Measurements from ENCODE around the gene CDADC1. TPM values are rescaled to one million over a fixed set of nuclear protein-coding genes. Genes with fewer than 3 reads are reported as not detected.

CDADC1 gene
- total and polyA plus RNA-seq, 2 donors (not counting 3 experiments of a cell fraction or from before 2014, with no cell fraction given): 2.4 to 9.1 TPM

DNA sequence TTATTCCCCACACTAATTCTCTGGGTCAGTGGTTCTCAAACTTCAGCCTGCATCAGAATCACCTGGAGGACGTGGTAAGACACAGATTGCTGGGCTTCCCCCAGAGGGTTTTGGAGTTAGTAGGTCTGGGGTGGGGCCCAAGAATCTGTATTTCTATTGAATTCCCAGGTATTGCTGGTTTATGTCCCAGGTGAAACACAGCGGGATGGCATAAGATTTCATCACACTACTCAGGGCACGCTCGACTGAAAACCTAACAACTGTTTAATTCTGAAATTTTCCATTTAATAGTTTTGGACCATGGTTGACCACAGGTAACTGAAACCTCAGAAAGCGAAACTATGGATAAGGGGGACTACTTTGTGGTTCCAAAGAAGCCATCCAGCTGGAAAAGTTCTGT lies 21.1 kb upstream of the CDADC1 start:
- dilution Hi-C loops (cut with MboI; ENCODE audit: extremely low pct_ligation_motif_present, low sequenced_read_pairs): no loop called here
- Histone ChIP-seq H3K27ac (ENCODE audit: insufficient read depth, low read depth, low read length) (no peak overlapping the region), H3K4me2 (ENCODE audit: insufficient read depth, low read length) (no peak overlapping the region), H3K9ac (replicated peaks; ENCODE audit: extremely low read depth, insufficient read depth, low read length) (no peak overlapping the region), H4K20me1 (replicated peaks; ENCODE audit: control insufficient read depth, extremely low read depth, insufficient read depth, low read length) (no peaks in the 10 kb centered on the region), H2AFZ (ENCODE audit: low read depth, low read length) (no peak overlapping the region), H3K4me1 (ENCODE audit: control insufficient read depth, extremely low read depth, insufficient read depth, low read length) (no peaks in the 10 kb centered on the region), H3K27me3 (ENCODE audit: control insufficient read depth in 2 of 2, insufficient read depth in 2 of 2, low read length in 2 of 2) (peaks cover 35 to 47% of the 10 kb centered on the region in 2 experiments), H3K9me1 (replicated peaks; ENCODE audit: control insufficient read depth, extremely low read depth, insufficient read depth, low read length) (no peaks in the 10 kb centered on the region), H3K9me3 (replicated peaks; ENCODE audit: control insufficient read depth, insufficient read depth, low read length) (no peaks in the 10 kb centered on the region), H3K36me3 (ENCODE audit: control insufficient read depth in 2 of 2, extremely low read depth in 1 of 2, insufficient read depth in 2 of 2, low read length in 2 of 2) (no peaks in the 10 kb centered on the region), H3K79me2 (ENCODE audit: control insufficient read depth, insufficient read depth, low read length) (no peaks in the 10 kb centered on the region), H3K4me3 (replicated peaks in 1 of 3; ENCODE audit: insufficient read depth in 1 of 3, low read depth in 1 of 3, low read length in 3 of 3) (no peak overlapping the region)
- BruUV-seq (replicated peaks): no TSS peak
- POLR2A ChIA-PET: no interaction called here
- CTCF ChIA-PET: interaction anchor here (1.2 to 1.3 kb wide), 2 partner anchors 54 kb away, joined by 3 to 5 read pairs; no protein-coding TSS in a partner anchor
- DNase-seq (ENCODE audit: low read depth, low spot score) (no peak), FAIRE-seq (no peak)
- no peak for TF ChIP-seq POLR2A (IDR thresholded peaks at IDR 0.05; ENCODE audit: low read depth, low read length)
- TF ChIP-seq POLR2AphosphoS5 (IDR thresholded peaks at IDR 0.05; ENCODE audit: insufficient read depth, low read depth, low read length): no peak
- no peak for TF ChIP-seq GATA2 (IDR thresholded peaks at IDR 0.05; ENCODE audit: insufficient read depth, insufficient read length, low read depth, low read length)
- TF ChIP-seq FOS (IDR thresholded peaks at IDR 0.05; ENCODE audit: borderline replicate concordance, insufficient read depth, low read length): no peak
- TF ChIP-seq, protein P1, sequence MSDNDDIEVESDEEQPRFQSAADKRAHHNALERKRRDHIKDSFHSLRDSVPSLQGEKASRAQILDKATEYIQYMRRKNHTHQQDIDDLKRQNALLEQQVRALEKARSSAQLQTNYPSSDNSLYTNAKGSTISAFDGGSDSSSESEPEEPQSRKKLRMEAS (IDR thresholded peaks at IDR 0.05; ENCODE audit: insufficient read depth, insufficient read length): no peak
- TF ChIP-seq EZH2 (IDR thresholded peaks at IDR 0.05; ENCODE audit: borderline replicate concordance, low read depth, low read length, severe bottlenecking): no peak
- no peak for TF ChIP-seq MYC (IDR thresholded peaks at IDR 0.05; ENCODE audit: low read depth, low read length)
- no peak for TF ChIP-seq JUN (IDR thresholded peaks at IDR 0.05; ENCODE audit: borderline replicate concordance, insufficient read depth, insufficient read length, low read depth)
- TF ChIP-seq, protein P2, sequence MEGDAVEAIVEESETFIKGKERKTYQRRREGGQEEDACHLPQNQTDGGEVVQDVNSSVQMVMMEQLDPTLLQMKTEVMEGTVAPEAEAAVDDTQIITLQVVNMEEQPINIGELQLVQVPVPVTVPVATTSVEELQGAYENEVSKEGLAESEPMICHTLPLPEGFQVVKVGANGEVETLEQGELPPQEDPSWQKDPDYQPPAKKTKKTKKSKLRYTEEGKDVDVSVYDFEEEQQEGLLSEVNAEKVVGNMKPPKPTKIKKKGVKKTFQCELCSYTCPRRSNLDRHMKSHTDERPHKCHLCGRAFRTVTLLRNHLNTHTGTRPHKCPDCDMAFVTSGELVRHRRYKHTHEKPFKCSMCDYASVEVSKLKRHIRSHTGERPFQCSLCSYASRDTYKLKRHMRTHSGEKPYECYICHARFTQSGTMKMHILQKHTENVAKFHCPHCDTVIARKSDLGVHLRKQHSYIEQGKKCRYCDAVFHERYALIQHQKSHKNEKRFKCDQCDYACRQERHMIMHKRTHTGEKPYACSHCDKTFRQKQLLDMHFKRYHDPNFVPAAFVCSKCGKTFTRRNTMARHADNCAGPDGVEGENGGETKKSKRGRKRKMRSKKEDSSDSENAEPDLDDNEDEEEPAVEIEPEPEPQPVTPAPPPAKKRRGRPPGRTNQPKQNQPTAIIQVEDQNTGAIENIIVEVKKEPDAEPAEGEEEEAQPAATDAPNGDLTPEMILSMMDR (IDR thresholded peaks at IDR 0.05; ENCODE audit: extremely low read depth in 1 of 2, insufficient read depth in 1 of 2, low read depth in 1 of 2, low read length in 2 of 2): no peak
- intact Hi-C loops (cut with micrococcal nuclease): no loop called here
